ENCODE data around the gene GLI3. TPM values are rescaled to one million over a fixed set of nuclear protein-coding genes. Genes with fewer than 3 reads are reported as not detected.

Gene GLI3
- total RNA-seq, 1 donor from 2014 or later = 27.7 TPM

DNA sequence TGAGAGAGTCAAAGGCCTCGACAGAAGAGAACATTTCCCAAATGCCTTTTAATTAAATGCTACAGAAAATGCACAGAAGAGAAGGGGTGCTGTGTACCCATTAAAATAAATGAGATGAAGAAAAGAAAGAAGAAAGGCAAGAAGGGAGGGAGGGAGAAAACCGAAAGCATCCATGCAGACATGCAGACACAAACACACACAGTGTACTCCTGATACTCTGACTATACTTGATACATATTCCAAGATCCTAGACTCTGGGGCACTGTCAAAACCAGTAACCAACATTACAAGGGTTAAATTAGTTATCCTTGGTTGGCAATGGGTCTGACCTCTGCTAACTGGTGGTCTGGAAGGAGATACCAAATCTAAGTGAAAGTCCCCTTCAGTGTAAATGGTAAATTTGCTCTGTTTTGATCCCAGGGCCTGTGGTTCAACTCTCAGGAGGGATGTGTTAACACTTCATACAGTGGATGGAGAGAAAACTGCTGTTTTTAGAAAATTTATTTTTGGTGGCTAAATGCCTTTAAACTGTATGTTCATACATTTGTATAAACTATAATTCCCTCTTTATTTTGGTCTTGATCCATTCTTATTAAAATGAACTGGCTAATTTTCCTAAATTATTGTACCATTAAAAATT, 241.3 kb downstream of the GLI3 start:
- Histone ChIP-seq H3K4me2 (ENCODE audit: low read length) (peak overlapping the region; percentile 77), H3K79me2 (ENCODE audit: insufficient read depth, low read length) (no peaks in the 10 kb centered on the region), H4K20me1 (ENCODE audit: insufficient read depth, low read length) (no peaks in the 10 kb centered on the region)

DNA sequence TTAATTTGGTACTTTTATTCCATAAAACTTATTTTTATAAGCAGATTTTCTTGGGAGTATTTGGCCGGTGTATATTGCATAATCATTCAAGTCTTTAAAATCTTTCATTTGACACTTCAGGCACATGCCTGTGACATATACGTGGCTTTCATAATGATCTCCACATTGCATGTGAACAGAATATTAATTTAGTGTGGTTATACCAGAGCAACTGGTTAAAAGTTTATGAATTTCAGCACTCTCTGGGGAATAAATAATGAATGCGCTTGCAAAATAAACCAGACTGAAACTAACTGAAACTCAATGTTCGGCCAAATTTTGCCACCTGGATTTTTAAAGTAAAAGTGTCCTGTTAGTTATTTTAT, 242.3 kb downstream of the GLI3 start:
- no peak for DNase-seq (ENCODE audit: low read depth)
- peaks cover 5% of the 10 kb centered on the region for H3K36me3 Mint-ChIP-seq (ENCODE audit: low read depth, unreplicated experiment)
- Histone ChIP-seq H3K27me3 (ENCODE audit: insufficient read depth, low read length) (no peaks in the 10 kb centered on the region), H3K4me2 (ENCODE audit: low read length) (no peak overlapping the region), H3K9me3 (ENCODE audit: insufficient read depth, low read depth, low read length) (no peaks in the 10 kb centered on the region), H3K4me3 (ENCODE audit: insufficient read depth, low read depth, low read length) (no peak overlapping the region), H3K36me3 (ENCODE audit: insufficient read depth, low read length) (no peaks in the 10 kb centered on the region), H3K9ac (ENCODE audit: low read length) (no peak overlapping the region), H2AFZ (ENCODE audit: low read depth, low read length) (no peak overlapping the region), H3K4me1 (ENCODE audit: insufficient read depth, low read length) (peaks cover 61% of the 10 kb centered on the region), H3K79me2 (ENCODE audit: insufficient read depth, low read length) (no peaks in the 10 kb centered on the region), H3K27ac (ENCODE audit: low read depth, low read length) (no peak overlapping the region), H4K20me1 (ENCODE audit: insufficient read depth, low read length) (no peaks in the 10 kb centered on the region)
- no peak for FAIRE-seq
- no peak overlapping the region for H3K4me3 Mint-ChIP-seq (ENCODE audit: unreplicated experiment)
- H3K9me3 Mint-ChIP-seq (ENCODE audit: unreplicated experiment) = no peaks in the 10 kb centered on the region
- peaks cover 24% of the 10 kb centered on the region for H3K4me1 Mint-ChIP-seq (ENCODE audit: low read depth, unreplicated experiment)
- TF ChIP-seq EZH2 (IDR thresholded peaks at IDR 0.05; ENCODE audit: insufficient read depth, low read length) (no peak), CTCF (IDR thresholded peaks at IDR 0.05; ENCODE audit: insufficient read depth, low read depth, low read length) (no peak)
- no peaks in the 10 kb centered on the region for H3K27me3 Mint-ChIP-seq (ENCODE audit: low read depth, unreplicated experiment)
- no peak overlapping the region for H3K27ac Mint-ChIP-seq (ENCODE audit: unreplicated experiment)

More for the DNA sequence above, 241.3 kb downstream of the GLI3 start:
- Mint-ChIP-seq H3K36me3 (ENCODE audit: low read depth, unreplicated experiment) (peaks cover 5% of the 10 kb centered on the region), H3K27ac (ENCODE audit: unreplicated experiment) (peak overlapping the region; percentile 66), H3K27me3 (ENCODE audit: low read depth, unreplicated experiment) (no peaks in the 10 kb centered on the region), H3K4me3 (ENCODE audit: unreplicated experiment) (no peak overlapping the region), H3K9me3 (ENCODE audit: unreplicated experiment) (no peaks in the 10 kb centered on the region), H3K4me1 (ENCODE audit: low read depth, unreplicated experiment) (peaks cover 29% of the 10 kb centered on the region)
- H3K9me3 ChIP-seq (ENCODE audit: insufficient read depth, low read depth, low read length) = no peaks in the 10 kb centered on the region
- no peaks in the 10 kb centered on the region for H3K36me3 ChIP-seq (ENCODE audit: insufficient read depth, low read length)
- H3K4me3 ChIP-seq (ENCODE audit: insufficient read depth, low read depth, low read length) = no peak overlapping the region
- no peak overlapping the region for H3K9ac ChIP-seq (ENCODE audit: low read length)
- FAIRE-seq = no peak
- H2AFZ ChIP-seq (ENCODE audit: low read depth, low read length) = no peak overlapping the region
- H3K4me1 ChIP-seq (ENCODE audit: insufficient read depth, low read length) = peaks cover 56% of the 10 kb centered on the region
- DNase-seq (ENCODE audit: low read depth) = no peak
- H3K27ac ChIP-seq (ENCODE audit: low read depth, low read length) = peak overlapping the region; percentile 76
- no peaks in the 10 kb centered on the region for H3K27me3 ChIP-seq (ENCODE audit: insufficient read depth, low read length)
- TF ChIP-seq EZH2 (IDR thresholded peaks at IDR 0.05; ENCODE audit: insufficient read depth, low read length) (no peak), CTCF (IDR thresholded peaks at IDR 0.05; ENCODE audit: insufficient read depth, low read depth, low read length) (no peak)

GRCh38 chr7:41994036-41994745, 242.8 kb downstream of the GLI3 start:
- H3K4me3 ChIP-seq (ENCODE audit: insufficient read depth, low read depth, low read length) = no peak overlapping the region
- no peaks in the 10 kb centered on the region for H3K79me2 ChIP-seq (ENCODE audit: insufficient read depth, low read length)
- Mint-ChIP-seq H3K4me1 (ENCODE audit: low read depth, unreplicated experiment) (peaks cover 22% of the 10 kb centered on the region), H3K9me3 (ENCODE audit: unreplicated experiment) (no peaks in the 10 kb centered on the region), H3K27ac (ENCODE audit: unreplicated experiment) (no peak overlapping the region), H3K4me3 (ENCODE audit: unreplicated experiment) (no peak overlapping the region), H3K36me3 (ENCODE audit: low read depth, unreplicated experiment) (peaks cover 3% of the 10 kb centered on the region), H3K27me3 (ENCODE audit: low read depth, unreplicated experiment) (no peaks in the 10 kb centered on the region)
- no peaks in the 10 kb centered on the region for H4K20me1 ChIP-seq (ENCODE audit: insufficient read depth, low read length)
- H3K4me2 ChIP-seq (ENCODE audit: low read length) = no peak overlapping the region
- no peak for TF ChIP-seq EZH2 (IDR thresholded peaks at IDR 0.05; ENCODE audit: insufficient read depth, low read length)
- no peak for TF ChIP-seq CTCF (IDR thresholded peaks at IDR 0.05; ENCODE audit: insufficient read depth, low read depth, low read length)
- H3K36me3 ChIP-seq (ENCODE audit: insufficient read depth, low read length) = no peaks in the 10 kb centered on the region
- no peaks in the 10 kb centered on the region for H3K27me3 ChIP-seq (ENCODE audit: insufficient read depth, low read length)
- H2AFZ ChIP-seq (ENCODE audit: low read depth, low read length) = no peak overlapping the region
- DNase-seq (ENCODE audit: low read depth) (no peak), FAIRE-seq (no peak)
- H3K4me1 ChIP-seq (ENCODE audit: insufficient read depth, low read length) = peaks cover 61% of the 10 kb centered on the region
- H3K9me3 ChIP-seq (ENCODE audit: insufficient read depth, low read depth, low read length) = no peaks in the 10 kb centered on the region
- no peak overlapping the region for H3K9ac ChIP-seq (ENCODE audit: low read length)
- no peak overlapping the region for H3K27ac ChIP-seq (ENCODE audit: low read depth, low read length)
